ENCODE data around the gene CDH20. TPM values are rescaled to one million over a fixed set of nuclear protein-coding genes. Genes with fewer than 3 reads are reported as not detected.

Gene CDH20
- total RNA-seq, 4 donors from 2014 or later, result 1.4 to 17.7 (median 5.1) TPM; not detected in 1

GRCh38 chr18:61348230-61348629 lies 15.0 kb downstream of the CDH20 start:
- TF ChIP-seq, protein P1, sequence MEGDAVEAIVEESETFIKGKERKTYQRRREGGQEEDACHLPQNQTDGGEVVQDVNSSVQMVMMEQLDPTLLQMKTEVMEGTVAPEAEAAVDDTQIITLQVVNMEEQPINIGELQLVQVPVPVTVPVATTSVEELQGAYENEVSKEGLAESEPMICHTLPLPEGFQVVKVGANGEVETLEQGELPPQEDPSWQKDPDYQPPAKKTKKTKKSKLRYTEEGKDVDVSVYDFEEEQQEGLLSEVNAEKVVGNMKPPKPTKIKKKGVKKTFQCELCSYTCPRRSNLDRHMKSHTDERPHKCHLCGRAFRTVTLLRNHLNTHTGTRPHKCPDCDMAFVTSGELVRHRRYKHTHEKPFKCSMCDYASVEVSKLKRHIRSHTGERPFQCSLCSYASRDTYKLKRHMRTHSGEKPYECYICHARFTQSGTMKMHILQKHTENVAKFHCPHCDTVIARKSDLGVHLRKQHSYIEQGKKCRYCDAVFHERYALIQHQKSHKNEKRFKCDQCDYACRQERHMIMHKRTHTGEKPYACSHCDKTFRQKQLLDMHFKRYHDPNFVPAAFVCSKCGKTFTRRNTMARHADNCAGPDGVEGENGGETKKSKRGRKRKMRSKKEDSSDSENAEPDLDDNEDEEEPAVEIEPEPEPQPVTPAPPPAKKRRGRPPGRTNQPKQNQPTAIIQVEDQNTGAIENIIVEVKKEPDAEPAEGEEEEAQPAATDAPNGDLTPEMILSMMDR (IDR thresholded peaks at IDR 0.05; ENCODE audit: low read depth), result no peak

- TF ChIP-seq, protein P1 (IDR thresholded peaks at IDR 0.05; ENCODE audit: low read depth), result no peak
Observed at GRCh38 chr18:61350578-61350977, 17.3 kb downstream of the CDH20 start.

DNA sequence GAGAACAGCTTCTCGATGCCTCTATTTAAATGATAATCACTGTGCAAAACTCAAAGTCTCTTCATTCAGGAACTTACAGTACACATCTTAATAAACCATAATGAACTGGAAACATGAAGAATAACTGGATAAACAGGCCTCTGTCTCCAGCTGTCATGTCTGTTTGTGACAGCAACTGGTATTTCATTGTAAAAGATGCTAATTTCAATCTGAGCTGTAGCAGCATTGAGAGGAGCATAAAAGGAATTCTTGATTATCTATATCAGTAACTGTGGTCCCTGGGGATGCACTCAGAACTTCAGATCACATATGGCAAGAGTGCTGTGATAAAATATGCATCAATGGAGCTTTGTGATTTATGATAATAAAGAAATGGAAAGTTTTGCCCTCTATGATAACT lies 18.8 kb downstream of the CDH20 start:
- TF ChIP-seq, protein P1 (IDR thresholded peaks at IDR 0.05; ENCODE audit: low read depth), result no peak

DNA sequence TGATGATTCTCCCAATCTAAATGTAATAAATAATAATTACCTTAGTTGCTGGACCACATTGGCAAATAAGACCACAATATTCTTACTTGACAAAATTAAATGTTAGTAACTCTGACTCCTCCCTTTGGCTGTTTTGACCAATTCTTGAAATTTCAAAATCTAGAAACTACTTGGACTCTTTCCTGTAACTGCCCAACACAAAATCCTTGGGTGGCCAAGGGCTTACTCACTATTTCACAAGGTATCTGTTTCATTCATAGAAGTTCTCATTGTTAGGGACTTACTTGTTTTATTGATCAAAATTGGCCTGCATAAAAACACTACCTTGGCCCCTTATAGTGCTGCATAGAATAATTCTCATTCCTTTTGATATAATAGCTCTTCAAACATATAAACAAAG lies 19.4 kb downstream of the CDH20 start:
- TF ChIP-seq, protein P1 (IDR thresholded peaks at IDR 0.05; ENCODE audit: low read depth), result no peak

GRCh38 chr18:61360404-61361383 lies 27.5 kb downstream of the CDH20 start:
- TF ChIP-seq, protein P1 (IDR thresholded peaks at IDR 0.05; ENCODE audit: low read depth), result no peak

GRCh38 chr18:61362511-61362910 lies 29.3 kb downstream of the CDH20 start:
- TF ChIP-seq, protein P1 (IDR thresholded peaks at IDR 0.05; ENCODE audit: low read depth), result no peak

DNA sequence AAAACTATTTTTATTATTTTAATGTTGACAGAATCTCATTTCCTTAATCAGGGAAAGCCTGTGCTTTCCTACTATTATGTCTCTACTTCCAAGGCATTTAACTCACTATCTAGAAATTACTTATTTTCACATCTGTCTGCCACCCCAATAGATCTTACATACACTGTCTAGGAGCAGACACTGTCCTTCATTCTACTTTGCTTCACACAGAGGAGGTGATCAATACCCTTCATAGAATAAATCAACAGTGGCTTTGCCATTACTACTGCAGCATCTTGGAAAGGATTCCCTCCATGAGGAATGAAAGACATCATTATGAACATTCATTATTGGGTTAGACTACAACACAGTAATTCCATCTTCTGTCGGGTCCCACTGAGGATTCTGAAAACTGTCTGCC lies 31.7 kb downstream of the CDH20 start:
- TF ChIP-seq, protein P1 (IDR thresholded peaks at IDR 0.05; ENCODE audit: low read depth), result no peak

All from subcutaneous adipose tissue (tissue), 4 donors.